DMS79 treated with DMSO at 0.1 percent for 48 hours (cell line): Measurements from ENCODE around the gene RPS6KA4.

ENCODE experiments used
- DNase-seq: peaks from one replicate; lab custom pipeline; 2025; lab: John Stamatoyannopoulos, UW

The RPS6KA4 gene

DNA sequence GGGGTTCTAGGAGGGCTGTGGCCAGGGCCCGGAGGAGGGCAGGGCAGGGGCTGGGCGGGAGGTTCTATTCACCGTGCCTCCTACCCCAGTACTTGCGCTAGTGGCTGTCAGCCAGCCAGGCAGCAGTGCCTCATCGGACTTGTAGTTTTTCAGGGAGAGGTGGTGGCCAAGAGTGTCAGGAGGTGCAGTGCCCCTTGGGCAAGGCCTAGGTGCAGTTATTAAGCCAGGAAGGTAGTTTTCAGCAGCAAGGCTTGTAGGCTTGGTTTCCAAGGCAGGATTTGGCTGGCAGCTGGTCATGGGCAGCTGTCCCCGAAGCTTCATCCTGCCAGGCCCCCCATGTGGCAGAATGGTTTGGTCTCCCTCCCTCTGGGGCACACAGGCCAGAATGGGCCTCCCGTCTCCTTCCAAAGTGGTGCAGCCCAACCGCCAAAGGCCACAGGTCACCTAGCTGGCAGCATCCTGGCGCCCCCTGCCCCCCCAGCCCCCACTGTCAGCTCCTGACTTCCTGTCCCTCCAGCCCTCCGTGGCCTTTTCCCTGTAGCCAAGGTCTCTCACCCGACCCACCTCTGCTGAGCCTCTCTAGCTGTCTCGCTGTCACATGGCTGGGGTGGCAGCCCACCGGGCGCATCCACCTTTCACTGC, 10.5 kb upstream of the RPS6KA4 start:
- DNase-seq = no peak

DNA sequence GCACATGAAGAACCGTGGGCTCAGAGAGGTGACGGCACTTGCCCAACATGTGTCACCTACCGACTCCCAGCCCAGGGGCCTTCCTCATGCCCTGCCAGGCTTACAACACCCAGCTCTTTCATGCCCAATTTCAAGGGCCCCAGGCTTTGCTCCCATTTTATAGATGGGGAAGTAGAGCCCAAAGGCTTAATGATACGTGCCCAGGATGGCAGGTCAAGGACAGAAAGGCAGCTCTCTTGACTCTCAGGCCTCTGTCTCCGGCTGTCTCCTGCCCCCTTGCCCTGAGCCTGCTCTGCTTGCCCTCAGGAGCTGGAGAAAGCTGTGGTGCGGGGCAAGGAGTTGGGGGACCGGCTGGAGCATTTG, 10.0 kb upstream of the RPS6KA4 start:
- DNase-seq = no peak

DNA sequence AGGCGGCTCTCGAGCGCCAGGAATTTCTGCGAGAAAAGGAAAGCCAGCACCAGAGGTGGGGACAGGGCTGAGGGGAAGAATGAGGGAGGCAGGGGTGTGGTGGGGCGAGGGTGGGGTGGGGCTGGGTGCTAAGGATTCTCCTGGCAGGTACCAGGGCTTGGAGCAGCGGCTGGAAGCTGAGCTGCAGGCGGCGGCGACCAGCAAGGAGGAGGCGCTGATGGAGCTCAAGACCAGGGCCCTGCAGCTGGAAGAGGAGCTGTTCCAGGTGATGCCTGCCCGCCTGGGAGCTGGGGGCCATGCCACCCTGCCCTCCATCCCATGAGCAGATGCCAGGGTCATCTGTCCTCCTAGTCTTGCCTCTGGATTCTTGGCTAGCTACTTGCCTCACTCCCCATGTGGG, 9.6 kb upstream of the RPS6KA4 start:
- no peak for DNase-seq

DNA sequence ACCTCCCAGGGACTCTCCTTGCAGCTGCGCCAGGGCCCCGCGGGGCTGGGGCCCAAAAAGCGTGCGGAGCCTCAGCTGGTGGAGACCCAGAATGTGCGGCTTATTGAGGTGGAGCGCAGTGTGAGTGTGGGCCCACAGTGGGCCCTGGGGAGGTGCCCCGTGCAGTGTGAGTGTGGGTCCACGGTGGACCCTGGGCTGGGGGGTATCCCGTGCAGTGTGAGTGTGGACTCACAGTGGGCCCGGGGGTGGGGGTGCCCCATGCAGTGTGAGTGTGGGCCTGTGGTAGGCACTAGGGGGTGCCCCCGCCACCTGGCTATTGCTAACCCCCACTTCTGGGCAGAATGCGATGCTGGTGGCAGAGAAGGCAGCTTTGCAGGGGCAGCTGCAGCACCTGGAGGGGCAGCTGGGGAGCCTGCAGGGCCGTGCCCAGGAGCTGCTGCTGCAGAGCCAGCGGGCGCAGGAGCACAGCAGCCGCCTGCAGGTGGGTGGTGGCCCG, 7.8 kb upstream of the RPS6KA4 start:
- DNase-seq = no peak

DNA sequence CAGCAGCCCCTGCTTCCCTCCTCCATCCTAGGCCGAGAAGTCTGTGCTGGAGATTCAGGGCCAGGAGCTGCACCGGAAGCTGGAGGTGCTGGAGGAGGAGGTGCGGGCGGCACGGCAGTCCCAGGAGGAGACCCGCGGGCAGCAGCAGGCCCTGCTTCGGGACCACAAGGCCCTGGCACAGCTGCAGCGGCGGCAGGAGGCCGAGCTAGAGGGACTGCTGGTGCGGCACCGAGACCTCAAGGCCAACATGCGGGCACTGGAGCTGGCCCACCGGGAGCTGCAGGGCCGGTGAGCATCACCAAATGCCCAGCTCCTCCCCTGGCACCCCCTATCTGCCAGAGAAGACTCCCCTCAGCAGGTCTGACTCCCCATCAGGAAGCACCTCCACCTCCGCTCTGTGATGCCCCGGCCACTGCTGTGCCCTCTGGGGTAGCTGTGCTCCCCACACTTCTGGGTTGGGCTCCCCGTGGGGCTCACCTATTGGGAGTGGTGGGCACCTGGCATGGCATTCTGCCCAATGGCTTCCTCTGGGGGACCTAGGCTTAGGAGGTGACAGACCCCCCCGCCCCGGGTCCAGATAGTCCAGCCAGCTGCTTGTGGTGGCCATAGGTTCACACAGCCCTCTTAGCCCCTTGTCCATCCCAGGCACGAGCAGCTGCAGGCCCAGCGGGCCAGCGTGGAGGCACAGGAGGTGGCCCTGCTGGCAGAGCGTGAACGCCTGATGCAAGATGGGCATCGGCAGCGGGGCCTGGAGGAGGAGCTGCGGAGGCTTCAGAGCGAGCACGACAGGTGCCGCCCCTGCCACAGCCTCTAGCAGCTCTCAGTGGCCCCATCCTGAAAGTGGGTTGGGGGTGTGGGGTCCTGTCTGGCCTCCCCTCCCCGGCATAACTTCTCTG, 6.6 kb upstream of the RPS6KA4 start:
- peak; percentile 37 for DNase-seq

DNA sequence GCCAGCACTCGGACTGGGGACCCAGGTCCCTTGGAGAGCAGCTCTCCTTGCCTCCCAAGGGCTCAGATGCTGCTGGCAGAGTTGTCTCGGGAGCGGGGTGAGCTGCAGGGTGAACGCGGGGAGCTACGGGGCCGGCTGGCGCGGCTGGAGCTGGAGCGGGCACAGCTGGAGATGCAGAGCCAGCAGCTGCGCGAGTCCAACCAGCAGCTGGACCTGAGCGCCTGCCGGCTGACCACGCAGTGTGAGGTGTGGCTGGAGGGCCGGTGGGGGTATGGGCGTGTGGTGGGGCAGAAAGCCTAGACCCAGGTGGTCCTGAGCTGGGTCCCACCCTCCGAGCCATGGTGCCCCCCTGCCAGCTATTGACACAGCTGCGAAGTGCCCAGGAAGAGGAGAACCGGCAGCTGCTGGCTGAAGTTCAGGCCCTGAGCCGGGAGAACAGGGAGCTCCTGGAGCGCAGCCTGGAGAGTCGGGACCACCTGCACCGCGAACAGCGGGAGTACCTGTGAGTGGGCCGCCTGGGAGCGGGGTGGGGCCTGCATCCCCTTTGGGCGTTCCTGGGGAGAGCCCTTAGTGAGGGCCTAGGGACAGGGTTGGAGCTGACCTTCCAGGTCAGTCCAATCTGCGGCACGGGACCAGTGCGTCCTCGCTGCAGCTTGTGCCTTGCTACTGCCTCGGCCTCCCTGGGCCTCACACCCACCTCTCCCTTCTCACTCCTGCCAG, 5.8 kb upstream of the RPS6KA4 start:
- DNase-seq = peak; percentile 51

DNA sequence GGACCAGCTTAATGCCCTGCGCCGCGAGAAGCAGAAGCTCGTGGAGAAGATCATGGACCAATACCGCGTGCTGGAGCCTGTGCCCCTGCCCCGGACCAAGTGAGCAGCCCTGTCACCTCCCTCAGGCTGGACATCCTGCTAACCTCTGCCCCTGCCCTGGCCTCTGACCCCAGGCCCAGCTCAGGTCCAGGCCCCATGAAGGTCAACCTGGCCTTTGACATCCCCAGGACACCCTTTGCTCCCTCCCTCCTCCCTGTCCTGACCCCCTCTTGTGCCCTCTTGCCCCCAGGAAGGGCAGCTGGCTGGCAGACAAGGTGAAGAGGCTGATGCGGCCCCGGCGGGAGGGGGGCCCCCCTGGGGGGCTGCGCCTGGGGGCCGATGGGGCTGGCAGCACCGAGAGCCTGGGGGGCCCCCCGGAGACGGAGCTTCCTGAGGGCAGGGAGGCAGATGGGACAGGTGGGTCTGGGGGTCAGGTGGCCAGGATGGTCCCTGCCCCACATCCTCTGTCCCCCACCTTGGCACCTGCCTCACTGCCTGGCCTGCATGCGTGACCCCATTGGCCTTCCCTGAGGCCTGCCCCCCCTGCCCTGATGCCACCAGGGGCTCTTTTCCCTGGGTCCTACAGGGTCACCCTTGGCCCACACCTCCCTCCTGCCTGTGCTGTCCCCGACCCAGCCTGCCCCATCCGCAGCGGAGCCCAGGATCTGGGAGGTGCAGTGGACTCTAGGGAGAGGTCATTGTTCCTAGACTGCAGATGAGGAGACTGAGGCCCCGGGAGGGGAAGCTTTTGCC, 5.1 kb upstream of the RPS6KA4 start:
- DNase-seq = no peak

DNA sequence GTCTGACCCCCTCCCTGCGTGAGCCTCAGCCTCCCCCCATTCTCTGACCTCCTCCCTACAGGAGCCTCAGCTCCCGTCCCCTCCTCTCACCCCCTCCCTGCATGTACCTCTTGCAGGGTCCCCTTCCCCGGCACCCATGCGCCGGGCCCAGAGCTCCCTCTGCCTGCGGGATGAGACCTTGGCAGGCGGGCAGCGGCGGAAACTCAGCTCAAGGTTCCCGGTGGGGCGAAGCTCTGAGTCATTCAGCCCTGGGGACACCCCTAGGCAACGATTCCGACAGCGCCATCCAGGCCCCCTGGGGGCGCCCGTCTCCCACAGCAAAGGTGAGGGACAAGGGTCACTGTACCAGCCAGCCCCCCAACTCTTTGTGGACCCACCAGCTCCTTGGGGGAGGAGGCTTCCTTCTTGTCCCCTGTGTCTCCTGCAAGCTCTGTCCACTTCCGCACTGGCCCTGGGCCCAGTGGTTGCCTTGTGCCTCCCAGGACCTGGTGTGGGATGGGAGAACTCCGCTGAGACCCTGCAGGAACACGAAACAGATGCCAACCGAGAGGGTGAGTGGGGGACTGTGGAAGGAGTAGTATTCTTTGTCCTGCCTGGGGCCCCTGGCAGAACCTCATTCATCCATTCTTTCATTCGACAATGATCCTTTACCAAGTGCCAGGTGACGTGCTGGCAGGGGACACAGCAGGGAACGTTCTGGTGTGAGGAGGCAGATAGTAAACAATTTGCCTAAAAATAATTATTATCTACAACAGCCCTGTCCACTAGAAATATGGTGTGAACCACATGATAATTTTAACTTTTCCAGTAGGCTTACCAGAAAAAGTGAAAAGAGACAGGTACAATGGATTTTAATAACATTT, 3.7 kb upstream of the RPS6KA4 start:
- DNase-seq = peak; percentile 74

DNA sequence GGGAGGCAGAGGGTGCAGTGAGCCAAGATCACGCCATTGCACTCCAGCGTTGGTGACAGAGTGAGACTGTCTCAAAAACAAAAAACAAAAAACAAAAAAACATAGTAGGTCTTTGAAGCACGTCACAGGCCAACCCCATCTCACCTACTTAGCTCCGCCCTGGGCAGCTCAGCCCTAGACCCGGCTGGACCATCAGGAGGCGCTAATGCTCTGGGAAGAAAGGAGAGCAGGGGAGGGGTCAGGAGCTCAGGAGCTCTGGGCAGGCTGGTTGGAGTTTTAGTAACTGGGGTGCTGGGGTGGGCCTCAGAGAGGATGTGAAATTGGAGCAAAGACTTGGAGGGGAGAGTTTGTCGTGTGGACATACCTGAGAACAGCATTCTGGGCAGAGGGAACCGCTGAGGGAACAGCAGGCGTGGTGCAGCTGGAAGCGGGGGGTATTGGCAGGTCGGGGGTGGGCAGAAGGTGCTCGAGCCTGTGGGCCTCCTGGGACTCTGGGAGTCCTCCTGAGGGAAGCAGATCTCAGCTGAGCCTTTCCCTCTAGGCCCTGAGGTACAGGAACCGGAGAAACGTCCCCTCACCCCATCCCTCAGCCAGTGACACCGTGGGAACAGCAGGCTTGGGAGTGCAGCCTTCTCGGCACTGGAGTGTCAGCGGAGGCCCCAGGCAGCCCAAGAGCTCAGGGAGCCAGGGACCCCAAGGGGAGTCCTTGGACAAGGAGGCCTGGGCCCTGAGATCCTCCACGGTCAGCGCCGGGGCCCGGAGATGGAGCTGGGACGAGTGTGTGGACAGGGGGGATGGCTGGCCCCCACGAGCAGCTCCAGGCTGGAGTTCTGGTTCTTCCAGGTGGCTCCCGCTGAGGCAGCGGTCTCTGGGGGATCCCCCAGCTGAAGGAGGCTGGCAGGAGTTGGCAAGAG, 2.2 kb upstream of the RPS6KA4 start:
- peak; percentile 15 for DNase-seq

DNA sequence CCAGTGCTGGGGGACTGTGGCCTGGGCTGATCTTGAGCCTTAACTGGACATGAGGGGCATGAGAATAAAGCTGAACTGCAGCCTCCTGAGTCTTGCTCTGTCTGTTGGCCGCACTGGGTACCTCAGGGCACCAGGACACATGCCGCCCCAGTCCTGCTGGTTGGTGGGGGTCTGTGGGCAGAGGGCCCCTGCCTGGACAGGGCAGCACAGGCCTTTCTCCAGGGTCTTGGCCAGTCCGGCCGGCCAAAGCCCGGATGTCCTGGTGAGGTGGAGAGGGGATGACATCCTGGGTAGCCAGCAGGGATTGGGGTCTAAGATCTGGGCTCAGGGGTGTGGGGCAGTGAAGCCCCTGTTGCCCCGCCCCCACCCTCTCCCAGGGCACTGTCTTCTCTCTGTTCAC, 1.5 kb upstream of the RPS6KA4 start:
- no peak for DNase-seq

DNA sequence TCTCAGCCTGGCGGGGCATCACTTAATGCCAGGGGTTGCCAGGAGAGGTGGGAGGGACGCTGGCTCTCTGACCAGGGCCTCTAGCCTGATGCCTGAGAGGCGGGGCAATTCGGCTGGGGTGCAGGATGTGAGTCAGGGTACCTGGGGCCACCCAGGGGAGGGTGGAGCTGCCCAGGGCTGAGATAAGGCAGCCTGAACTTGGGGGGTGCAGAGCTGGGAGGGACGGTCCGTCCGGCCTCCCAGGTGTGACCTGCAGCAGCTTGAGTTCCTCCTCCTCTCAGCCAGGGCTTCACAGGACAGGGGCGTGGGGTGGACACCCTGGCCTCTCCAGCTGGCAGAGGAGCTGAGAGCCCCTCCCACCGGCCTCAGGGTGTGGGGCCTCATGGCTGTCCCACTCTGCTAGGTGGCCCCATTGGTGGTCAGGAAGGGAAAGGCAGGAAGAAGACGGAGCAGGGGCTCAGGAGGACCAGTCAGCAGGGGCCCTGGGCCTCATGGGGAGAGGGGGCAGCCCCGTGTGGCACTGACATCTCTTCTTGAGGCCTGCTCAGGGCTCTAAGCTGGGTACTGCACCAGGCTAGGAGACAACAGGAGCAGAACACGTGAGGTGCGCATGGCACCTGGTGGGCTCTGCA, 942 bp upstream of the RPS6KA4 start:
- DNase-seq = no peak

DNA sequence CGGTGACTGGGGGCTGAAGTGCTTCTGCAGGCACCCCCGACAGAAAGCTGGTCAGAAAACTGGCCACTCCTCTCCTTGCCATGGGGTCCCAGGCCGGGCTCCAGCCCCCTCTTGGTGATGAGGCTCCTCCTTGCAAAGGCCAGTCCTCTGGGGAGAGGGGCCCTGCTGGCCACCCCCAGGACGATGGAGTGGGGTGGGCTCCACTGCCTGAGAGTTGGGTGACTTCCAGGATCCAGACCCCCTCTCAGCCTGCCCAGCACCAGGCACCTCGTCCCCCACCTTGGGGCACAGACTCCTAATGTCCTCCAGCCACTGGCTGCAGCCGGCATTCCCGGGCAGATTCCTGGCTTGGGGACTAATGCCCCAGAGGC, 441 bp upstream of the RPS6KA4 start:
- DNase-seq = no peak

DNA sequence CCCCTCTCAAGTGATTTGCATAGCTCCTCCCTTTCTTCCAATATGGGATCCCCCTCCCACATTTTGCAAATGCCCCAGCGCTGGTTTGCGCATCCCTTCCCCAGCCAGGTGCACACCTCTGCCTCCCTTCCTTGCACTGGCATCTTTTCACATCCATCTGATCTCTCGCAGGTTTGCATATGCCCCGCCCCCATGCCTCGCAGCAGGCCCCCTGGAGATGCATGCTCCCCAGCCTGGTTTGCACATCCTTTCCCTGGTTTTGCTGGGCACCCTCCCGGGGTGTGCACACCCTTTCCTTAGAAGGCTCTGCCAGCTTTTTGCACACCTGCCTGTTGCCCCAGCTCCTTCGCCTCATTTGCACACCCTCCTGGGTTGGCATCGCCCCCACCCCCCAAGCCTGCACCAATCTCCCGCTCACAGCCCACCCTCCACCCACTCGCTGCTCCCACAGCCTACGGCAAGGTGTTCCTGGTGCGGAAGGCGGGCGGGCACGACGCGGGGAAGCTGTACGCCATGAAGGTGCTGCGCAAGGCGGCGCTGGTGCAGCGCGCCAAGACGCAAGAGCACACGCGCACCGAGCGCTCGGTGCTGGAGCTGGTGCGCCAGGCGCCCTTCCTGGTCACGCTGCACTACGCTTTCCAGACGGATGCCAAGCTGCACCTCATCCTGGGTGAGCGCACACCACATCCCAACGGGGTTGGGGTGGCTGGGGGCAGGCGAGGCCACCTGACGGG, 917 bp downstream of the RPS6KA4 start:
- DNase-seq = no peak

DNA sequence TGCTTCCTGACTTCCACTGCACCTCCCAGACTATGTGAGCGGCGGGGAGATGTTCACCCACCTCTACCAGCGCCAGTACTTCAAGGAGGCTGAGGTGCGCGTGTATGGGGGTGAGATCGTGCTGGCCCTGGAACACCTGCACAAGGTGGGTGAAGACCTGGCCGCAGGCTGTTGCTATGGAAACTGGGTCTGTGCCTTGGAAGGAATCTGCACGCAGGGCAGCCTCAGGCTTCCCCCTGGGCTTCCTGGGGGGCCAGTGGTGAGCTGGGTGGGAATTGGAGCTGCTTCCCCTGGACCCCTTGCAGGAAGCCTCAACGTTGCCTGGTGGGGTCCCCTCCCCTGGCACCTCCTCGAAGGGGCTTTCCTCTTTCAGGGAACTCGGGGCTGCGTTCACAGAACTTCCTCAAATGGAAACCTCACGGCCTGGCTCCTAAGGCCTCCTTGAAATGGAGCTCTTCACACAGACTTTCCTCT, 1.5 kb downstream of the RPS6KA4 start:
- peak; percentile 50 for DNase-seq

DNA sequence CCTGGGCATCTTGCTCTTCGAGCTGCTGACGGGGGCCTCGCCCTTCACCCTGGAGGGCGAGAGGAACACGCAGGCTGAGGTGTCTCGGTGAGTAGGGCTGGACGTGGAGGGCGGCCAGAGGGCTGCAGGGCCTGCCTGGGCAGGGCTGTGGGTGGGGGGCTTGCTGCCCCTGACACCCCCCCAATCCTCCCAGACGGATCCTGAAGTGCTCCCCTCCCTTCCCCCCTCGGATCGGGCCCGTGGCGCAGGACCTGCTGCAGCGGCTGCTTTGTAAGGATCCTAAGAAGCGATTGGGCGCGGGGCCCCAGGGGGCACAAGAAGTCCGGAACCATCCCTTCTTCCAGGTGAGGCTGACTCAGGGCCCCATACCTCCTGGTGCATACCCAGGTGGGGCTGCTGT, 2.7 kb downstream of the RPS6KA4 start:
- no peak for DNase-seq

DNA sequence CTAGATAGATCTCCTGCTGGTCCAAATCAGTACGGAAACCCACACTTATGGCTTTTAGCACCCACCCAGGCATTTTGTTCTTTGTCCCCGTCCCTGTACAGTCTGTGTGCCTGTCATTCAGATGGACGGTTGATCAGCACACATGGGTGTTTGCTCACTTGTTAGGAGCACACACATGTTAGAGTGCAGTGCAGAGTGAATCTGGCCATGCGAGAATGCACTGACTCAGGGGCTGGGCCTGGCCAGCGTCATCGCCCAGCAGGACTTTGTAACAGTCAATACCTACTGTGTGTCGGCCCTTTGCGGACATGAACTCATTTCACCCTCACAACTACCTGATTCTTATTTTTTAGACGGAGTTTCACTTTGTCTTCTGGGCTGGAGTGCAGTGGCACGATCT, 3.4 kb downstream of the RPS6KA4 start:
- DNase-seq = no peak

DNA sequence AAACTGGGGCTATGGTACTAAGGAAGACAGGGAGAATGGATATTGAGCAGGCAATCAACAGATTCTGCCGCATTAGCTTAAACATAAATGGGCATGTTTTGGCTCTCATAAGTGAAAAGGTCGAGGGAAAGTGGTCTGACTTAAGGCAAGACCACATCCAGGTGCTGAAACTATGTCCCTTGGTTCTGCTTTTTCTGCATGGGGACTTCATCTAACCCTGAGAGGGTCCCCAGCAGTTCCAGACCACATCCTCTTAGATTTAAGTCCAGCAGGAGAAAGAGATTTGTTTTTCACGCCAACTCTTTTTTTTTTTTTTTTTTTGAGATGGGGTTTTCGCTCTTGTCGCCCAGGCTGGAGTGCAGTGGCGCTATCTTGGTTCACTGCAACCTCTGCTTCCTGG, 5.5 kb downstream of the RPS6KA4 start:
- no peak for DNase-seq

DNA sequence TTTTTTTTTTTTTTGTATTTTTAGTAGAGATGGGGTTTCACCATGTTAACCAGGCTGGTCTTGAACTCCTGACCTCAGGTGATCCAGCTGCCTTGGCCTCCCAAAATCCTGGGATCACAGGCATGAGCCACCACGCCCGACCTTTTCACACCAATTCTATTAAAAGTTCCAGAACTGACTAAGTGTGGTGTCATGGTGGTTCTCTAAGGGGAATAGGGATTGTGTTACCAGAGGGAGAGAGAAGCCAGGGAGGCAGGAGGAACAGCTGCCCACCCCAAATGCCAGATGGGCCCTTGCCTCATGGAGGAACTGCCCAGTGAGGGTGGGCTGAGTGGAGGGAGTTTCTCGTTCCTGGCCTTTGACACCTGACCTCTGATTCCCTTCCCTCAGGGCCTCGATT, 5.9 kb downstream of the RPS6KA4 start:
- no peak for DNase-seq

DNA sequence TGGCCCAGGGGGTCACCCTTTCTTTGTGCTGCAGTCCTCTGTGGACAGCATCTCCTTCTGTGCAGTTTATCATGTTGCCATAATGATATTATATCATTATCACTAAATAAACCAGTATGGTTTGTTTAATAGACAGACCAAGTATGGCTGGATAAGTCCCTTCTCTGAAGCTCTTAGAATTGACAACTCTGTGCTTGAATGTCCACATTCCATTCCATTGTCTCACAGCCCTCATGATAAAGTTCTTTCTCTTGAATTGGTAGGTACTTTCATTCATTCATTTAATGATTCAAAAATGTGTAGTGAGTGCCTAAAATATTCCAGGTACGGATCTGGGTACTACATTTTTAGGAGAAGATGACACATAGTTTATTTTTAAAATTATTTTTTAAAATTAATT, 7.8 kb downstream of the RPS6KA4 start:
- DNase-seq = no peak
